HG03575 (cell line): ENCODE measurements around the gene PRKAG2.

ENCODE experiments used
- ATAC-seq: cut with Tn5 transposase; IDR thresholded peaks from one replicate; pipeline ENCODE4 v1.9.1; 2021; ENCODE audit not compliant: unreplicated experiment, insufficient number of reproducible peaks, low FRiP score; ENCODE audit errors: extremely low read depth

The PRKAG2 gene

GRCh38 chr7:151729521-151729921, 147.4 kb downstream of the PRKAG2 start:
- no peak for ATAC-seq

- no peak for ATAC-seq
These were observed 148.2 kb downstream of the PRKAG2 start for GRCh38 chr7:151728746-151729145.

- ATAC-seq = no peak
These were observed 148.6 kb downstream of the PRKAG2 start for GRCh38 chr7:151728286-151728660.

GRCh38 chr7:151727579-151728285, 149.2 kb downstream of the PRKAG2 start:
- no peak for ATAC-seq

GRCh38 chr7:151726652-151727578, 150.0 kb downstream of the PRKAG2 start:
- ATAC-seq = no peak

GRCh38 chr7:151725844-151726651, 150.9 kb downstream of the PRKAG2 start:
- no peak for ATAC-seq

GRCh38 chr7:151724920-151725584, 151.9 kb downstream of the PRKAG2 start:
- no peak for ATAC-seq

GRCh38 chr7:151724250-151724915, 152.5 kb downstream of the PRKAG2 start:
- ATAC-seq = no peak

- no peak for ATAC-seq
These were observed 153.6 kb downstream of the PRKAG2 start for GRCh38 chr7:151723321-151723720.

- ATAC-seq = no peak
These were observed 154.4 kb downstream of the PRKAG2 start for GRCh38 chr7:151722533-151722932.

- no peak for ATAC-seq
These were observed 155.2 kb downstream of the PRKAG2 start for GRCh38 chr7:151721694-151722093.

- ATAC-seq = no peak
These were observed 155.7 kb downstream of the PRKAG2 start for GRCh38 chr7:151721236-151721635.

GRCh38 chr7:151720280-151720679, 156.6 kb downstream of the PRKAG2 start:
- no peak for ATAC-seq

GRCh38 chr7:151719897-151720242, 157.0 kb downstream of the PRKAG2 start:
- ATAC-seq = no peak

GRCh38 chr7:151719031-151719896, 157.7 kb downstream of the PRKAG2 start:
- no peak for ATAC-seq

- ATAC-seq = no peak
These were observed 159.0 kb downstream of the PRKAG2 start for GRCh38 chr7:151717918-151718317.

GRCh38 chr7:151717415-151717814, 159.5 kb downstream of the PRKAG2 start:
- no peak for ATAC-seq

- no peak for ATAC-seq
These were observed 160.6 kb downstream of the PRKAG2 start for GRCh38 chr7:151716323-151716722.
